ENCODE measurements around the gene C1QTNF2.

- TF ChIP-seq CTCF (IDR thresholded peaks at IDR 0.05) = no peak
- no peak for TF ChIP-seq POLR2A (IDR thresholded peaks at IDR 0.05)
Measured at GRCh38 chr5:160379511-160379910, 9.1 kb upstream of the C1QTNF2 start.
